Type B pancreatic cell (in vitro differentiated cells): Measurements from ENCODE around the gene ASB2. TPM values are rescaled to one million over a fixed set of nuclear protein-coding genes. Genes with fewer than 3 reads are reported as not detected.

Source experiments
- DNase-seq: peaks from one replicate; pipeline ENCODE4 v3.0.0; 2021; ENCODE audit warnings: mixed read lengths; ENCODE audit not compliant: unreplicated experiment; ENCODE audit errors: extremely low spot score
- H3K27ac Mint-ChIP-seq: 2 replicates; pipeline ENCODE4 v1.8.0; 2021; ENCODE audit warnings: mild to moderate bottlenecking, mixed read lengths
- H3K27me3 Mint-ChIP-seq: 2 replicates; pipeline ENCODE4 v1.8.0; 2021; ENCODE audit warnings: mixed read lengths
- H3K36me3 Mint-ChIP-seq: 2 replicates; pipeline ENCODE4 v1.8.0; 2021; ENCODE audit warnings: mixed read lengths
- H3K4me1 Mint-ChIP-seq: one replicate; pipeline ENCODE4 v1.8.0; 2021; ENCODE audit warnings: mixed read lengths; ENCODE audit not compliant: unreplicated experiment
- H3K4me3 Mint-ChIP-seq: 2 replicates; pipeline ENCODE4 v1.8.0; 2021; ENCODE audit warnings: mild to moderate bottlenecking, mixed read lengths
- H3K9me3 Mint-ChIP-seq: 2 replicates; pipeline ENCODE4 v1.8.0; 2021; ENCODE audit warnings: mixed read lengths
- CTCF ChIP-seq: fragments of 200-600 bp; sonication (generic); conservative IDR thresholded peaks from 2 replicates; pipeline ENCODE4 v1.5.0; 2021; ENCODE audit warnings: antibody characterized with exemption, mild to moderate bottlenecking
- total RNA-seq: library from RNA; stranded (reverse); gene quantifications from 2 replicates; pipeline ENCODE4 v1.2.1, GENCODE V29; 2021; ENCODE audit warnings: low replicate concordance

The ASB2 gene
- total RNA-seq, 1 donor from 2014 or later: 0.60 TPM

- no peak for DNase-seq
- peaks cover 3% of the 10 kb centered on the region for H3K27me3 Mint-ChIP-seq
- no peak overlapping the region for H3K27ac Mint-ChIP-seq
- no peaks in the 10 kb centered on the region for H3K9me3 Mint-ChIP-seq
- no peaks in the 10 kb centered on the region for H3K36me3 Mint-ChIP-seq
- no peak for TF ChIP-seq CTCF
- H3K4me1 Mint-ChIP-seq: no peaks in the 10 kb centered on the region
- no peak overlapping the region for H3K4me3 Mint-ChIP-seq
Observed at GRCh38 chr14:93996130-93996695, 19.8 kb upstream of the ASB2 start.

DNA sequence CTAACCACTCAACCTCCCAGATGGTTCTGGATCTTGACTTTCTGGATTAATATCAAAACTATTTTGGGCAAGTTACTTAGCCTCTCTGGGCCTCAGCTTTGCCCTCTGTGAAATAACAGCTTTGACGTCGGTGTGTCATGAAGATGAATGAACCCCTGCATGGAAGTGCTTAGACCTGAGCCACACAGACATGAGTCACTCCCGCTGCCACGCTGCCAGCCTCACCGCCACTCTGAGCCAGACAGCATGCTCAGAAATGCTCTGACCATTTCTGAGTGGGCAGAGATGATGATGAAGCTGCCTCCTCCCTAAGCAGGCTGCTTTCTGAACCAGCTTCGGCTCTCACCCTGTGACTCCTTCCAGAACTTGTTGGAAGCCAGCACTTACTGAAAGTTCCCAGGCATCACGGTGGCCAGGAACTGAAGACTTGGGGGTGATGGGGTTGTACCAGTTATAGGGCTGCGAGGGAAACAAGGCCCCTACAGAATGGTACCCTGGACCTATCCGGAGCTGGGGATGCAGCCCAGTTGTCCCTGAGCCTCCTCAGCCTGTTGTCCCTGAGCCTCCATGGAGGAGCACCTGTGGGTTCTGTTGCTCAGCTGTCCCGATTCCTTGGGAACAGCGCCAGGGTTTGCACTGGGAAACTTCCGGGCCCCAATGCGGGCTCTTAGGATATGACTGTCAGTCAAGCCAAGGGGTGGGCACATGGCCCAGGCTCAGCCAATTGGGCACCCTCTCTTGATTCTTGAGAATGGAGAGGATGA lies 18.7 kb upstream of the ASB2 start:
- Mint-ChIP-seq H3K4me3 (no peak overlapping the region), H3K36me3 (no peaks in the 10 kb centered on the region)
- DNase-seq: no peak

DNA sequence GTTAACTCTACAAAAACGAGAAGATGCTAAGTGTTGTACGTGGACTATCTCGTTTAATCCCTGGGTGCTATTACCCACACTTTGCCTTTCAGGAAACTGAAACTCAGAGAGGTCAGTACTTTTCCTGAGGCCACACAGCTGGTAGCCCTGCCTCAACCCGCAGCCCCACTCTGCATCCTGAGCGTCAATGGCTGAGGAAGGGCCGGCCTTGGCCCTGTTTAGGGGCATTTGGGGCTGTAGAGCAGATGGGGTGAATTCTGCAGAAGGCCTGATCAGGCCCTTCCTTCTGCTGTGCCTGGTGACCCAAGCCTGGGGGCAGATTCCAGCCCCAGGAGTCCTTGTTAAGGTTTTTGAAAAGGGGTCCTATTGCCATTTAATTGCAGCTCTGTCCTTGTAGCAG lies 17.0 kb upstream of the ASB2 start:
- Mint-ChIP-seq H3K27ac (no peak overlapping the region), H3K27me3 (peaks cover 10% of the 10 kb centered on the region), H3K4me3 (no peak overlapping the region), H3K9me3 (no peaks in the 10 kb centered on the region), H3K36me3 (no peaks in the 10 kb centered on the region), H3K4me1 (no peaks in the 10 kb centered on the region)
- no peak for DNase-seq
- TF ChIP-seq CTCF: no peak

More for the DNA sequence above, 18.7 kb upstream of the ASB2 start:
- TF ChIP-seq CTCF: no peak
- no peaks in the 10 kb centered on the region for H3K4me1 Mint-ChIP-seq
- no peak overlapping the region for H3K27ac Mint-ChIP-seq
- H3K9me3 Mint-ChIP-seq: no peaks in the 10 kb centered on the region
- H3K27me3 Mint-ChIP-seq: peaks cover 8% of the 10 kb centered on the region

GRCh38 chr14:93991649-93992048 lies 15.3 kb upstream of the ASB2 start:
- DNase-seq: no peak
- TF ChIP-seq CTCF: no peak
- H3K9me3 Mint-ChIP-seq: no peaks in the 10 kb centered on the region
- peaks cover 10% of the 10 kb centered on the region for H3K27me3 Mint-ChIP-seq
- H3K27ac Mint-ChIP-seq: no peak overlapping the region
- H3K36me3 Mint-ChIP-seq: no peaks in the 10 kb centered on the region
- no peaks in the 10 kb centered on the region for H3K4me1 Mint-ChIP-seq
- H3K4me3 Mint-ChIP-seq: no peak overlapping the region

DNA sequence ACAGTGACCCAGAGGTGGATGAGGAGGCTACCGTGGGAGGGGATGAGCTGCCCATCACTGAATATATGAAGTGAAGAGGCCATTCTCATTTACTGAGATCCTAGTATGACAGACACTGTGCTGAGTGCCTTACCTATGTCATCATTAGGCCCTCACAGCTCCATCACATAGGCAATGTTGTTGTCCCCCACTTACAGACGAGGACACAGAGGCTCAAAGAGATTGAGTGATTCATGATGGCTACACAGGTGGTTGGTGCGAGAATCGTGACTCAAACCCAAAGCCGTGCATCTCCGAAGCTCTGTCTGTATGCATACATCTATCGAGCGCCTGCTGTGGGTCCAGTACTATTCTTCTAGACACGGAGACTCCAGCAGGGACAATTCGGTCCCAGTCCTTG lies 14.8 kb upstream of the ASB2 start:
- Mint-ChIP-seq H3K4me1 (no peaks in the 10 kb centered on the region), H3K36me3 (no peaks in the 10 kb centered on the region), H3K4me3 (no peak overlapping the region), H3K9me3 (no peaks in the 10 kb centered on the region), H3K27ac (no peak overlapping the region), H3K27me3 (peaks cover 10% of the 10 kb centered on the region)
- TF ChIP-seq CTCF: no peak
- DNase-seq: no peak
